Thyroid gland (tissue), 4 donors: ENCODE results near the gene CCR9. TPM values are rescaled to one million over a fixed set of nuclear protein-coding genes. Genes with fewer than 3 reads are reported as not detected.

Experiments used
- DNase-seq, 2 donors: peaks; one replicate each; pipeline ENCODE4 v3.0.0-alpha.2; 2019
- H3K27ac ChIP-seq, 3 donors: fragments of 200-600 bp; sonication (generic); 1 replicate in 2 of 3; 2 replicates in 1 of 3; pipeline ENCODE4 v1.5.1; 2016 to 2019; ENCODE audit warnings: mild to moderate bottlenecking in 1 of 3, moderate library complexity in 1 of 3
- H3K27me3 ChIP-seq: fragments of 200-600 bp; sonication (generic); one replicate; pipeline ENCODE4 v1.5.1; 2019
- H3K36me3 ChIP-seq, 2 donors: fragments of 200-600 bp; sonication (generic); one replicate each; pipeline ENCODE4 v1.5.1; 2016 to 2019
- H3K4me1 ChIP-seq, 2 donors: fragments of 200-600 bp; sonication (generic); one replicate each; pipeline ENCODE4 v1.5.1; 2017 to 2019
- H3K4me3 ChIP-seq, 3 donors: fragments of 200-600 bp; sonication (generic); replicated peaks in 1 of 3; 1 replicate in 2 of 3; 2 replicates in 1 of 3; pipeline ENCODE4 v1.5.1; 2016; ENCODE audit warnings: mild to moderate bottlenecking in 1 of 3
- H3K9me3 ChIP-seq: fragments of 200-600 bp; sonication (generic); one replicate; pipeline ENCODE4 v1.5.1; 2017
- POLR2A ChIP-seq, 2 donors: fragments of 450-650 bp; IDR thresholded peaks; one replicate each; pipeline ENCODE4 v1.6.1; 2017; ENCODE audit warnings: antibody characterized with exemption in 2 of 2, mild to moderate bottlenecking in 2 of 2, moderate library complexity in 1 of 2
- WGBS, 2 donors: methylation state at CpG; one replicate each; pipeline ENCODE4 v1.1.5; 2017; 5-methylcytosine and 5-hydroxymethylcytosine counted together
- intact Hi-C: fragments of 100-400 bp; cut with DNase I; formaldehyde crosslinking; loops from one replicate; pipeline ENCODE4 v1.15.1; 2023
- total RNA-seq, 4 donors: library from RNA; depleted of rRNA; stranded (reverse); fragments of >200 nt; gene quantifications; one replicate each; pipeline ENCODE4 v1.2.3, GENCODE V29; 2016
- TF ChIP-seq, protein P1 (sequence below), 6 experiments: fragments of 200-600 bp in 3 of 6; fragments of 450-650 bp in 3 of 6; sonication (generic) in 3 of 6; IDR thresholded peaks; one replicate each; pipeline ENCODE4 v1.5.1; 2016 to 2019; ENCODE audit warnings: antibody characterized with exemption in 6 of 6, mild to moderate bottlenecking in 2 of 6, inconsistent platforms in 1 of 6, moderate library complexity in 1 of 6

Gene CCR9
- total RNA-seq, 4 donors from 2014 or later, result not detected

DNA sequence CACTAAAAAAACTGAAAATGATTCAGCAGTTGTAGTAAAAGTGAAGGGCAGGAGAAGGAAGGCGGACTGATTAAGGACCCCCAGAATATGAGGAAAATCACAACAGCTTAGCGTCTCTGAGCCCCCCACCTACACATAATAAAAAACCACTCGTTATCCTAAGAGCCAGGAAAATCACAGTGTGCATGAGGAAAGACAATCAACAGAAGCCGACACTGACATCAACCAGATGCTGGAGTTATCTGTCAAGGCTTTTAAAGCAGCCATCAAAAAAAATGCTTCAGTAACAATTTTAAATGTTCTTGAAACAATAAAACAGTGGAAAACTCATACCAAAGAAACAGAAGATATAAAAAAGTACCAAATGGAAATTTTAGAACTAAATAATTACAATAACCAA lies 47.2 kb downstream of the CCR9 start:
- TF ChIP-seq, protein P1, sequence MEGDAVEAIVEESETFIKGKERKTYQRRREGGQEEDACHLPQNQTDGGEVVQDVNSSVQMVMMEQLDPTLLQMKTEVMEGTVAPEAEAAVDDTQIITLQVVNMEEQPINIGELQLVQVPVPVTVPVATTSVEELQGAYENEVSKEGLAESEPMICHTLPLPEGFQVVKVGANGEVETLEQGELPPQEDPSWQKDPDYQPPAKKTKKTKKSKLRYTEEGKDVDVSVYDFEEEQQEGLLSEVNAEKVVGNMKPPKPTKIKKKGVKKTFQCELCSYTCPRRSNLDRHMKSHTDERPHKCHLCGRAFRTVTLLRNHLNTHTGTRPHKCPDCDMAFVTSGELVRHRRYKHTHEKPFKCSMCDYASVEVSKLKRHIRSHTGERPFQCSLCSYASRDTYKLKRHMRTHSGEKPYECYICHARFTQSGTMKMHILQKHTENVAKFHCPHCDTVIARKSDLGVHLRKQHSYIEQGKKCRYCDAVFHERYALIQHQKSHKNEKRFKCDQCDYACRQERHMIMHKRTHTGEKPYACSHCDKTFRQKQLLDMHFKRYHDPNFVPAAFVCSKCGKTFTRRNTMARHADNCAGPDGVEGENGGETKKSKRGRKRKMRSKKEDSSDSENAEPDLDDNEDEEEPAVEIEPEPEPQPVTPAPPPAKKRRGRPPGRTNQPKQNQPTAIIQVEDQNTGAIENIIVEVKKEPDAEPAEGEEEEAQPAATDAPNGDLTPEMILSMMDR (IDR thresholded peaks at IDR 0.05), result no peak
- no peak for TF ChIP-seq POLR2A (IDR thresholded peaks at IDR 0.05)
- Histone ChIP-seq H3K27me3 (no peaks in the 10 kb centered on the region), H3K4me1 (no peaks in the 10 kb centered on the region), H3K4me3 (no peak overlapping the region), H3K9me3 (no peaks in the 10 kb centered on the region), H3K27ac (no peak overlapping the region), H3K36me3 (peaks cover 68% of the 10 kb centered on the region in 2 donors)
- no peak for DNase-seq
- intact Hi-C loops, result no loop called here
- WGBS, 2 donors, result 89 to 96% methylated on average over 4 of the region's 4 CpGs

DNA sequence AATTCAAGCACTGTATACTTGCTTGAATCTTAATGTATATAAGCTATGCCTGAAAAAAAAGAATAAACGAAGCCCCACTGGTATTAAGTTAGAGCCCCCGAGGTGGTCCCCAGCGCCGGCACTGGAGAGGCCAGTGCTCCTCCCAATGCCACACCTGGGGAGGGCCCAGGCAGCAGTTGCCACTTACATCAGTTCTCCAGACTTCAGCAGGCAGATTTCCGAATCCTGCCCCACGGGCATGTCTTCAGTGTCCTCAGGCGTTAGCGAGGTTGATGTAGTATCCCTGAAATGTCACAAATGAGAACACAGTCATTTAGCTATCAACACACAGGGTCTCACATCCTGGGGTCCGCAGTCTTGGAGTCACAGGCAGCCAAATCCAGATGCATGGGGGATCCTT lies 49.9 kb downstream of the CCR9 start:
- intact Hi-C loops, result no loop called here
- TF ChIP-seq, protein P1 (IDR thresholded peaks at IDR 0.05), result no peak
- TF ChIP-seq POLR2A (IDR thresholded peaks at IDR 0.05), result no peak
- peaks cover 19 to 24% of the 10 kb centered on the region in 2 donors for H3K4me1 ChIP-seq
- H3K27ac ChIP-seq, result no peak overlapping the region
- H3K4me3 ChIP-seq, result no peak overlapping the region
- whole genome bisulfite sequencing, 2 donors, result 88 to 93% methylated on average over 9 of the region's 9 CpGs
- H3K27me3 ChIP-seq, result no peaks in the 10 kb centered on the region
- H3K36me3 ChIP-seq, result peaks cover 41 to 42% of the 10 kb centered on the region in 2 donors
- H3K9me3 ChIP-seq, result no peaks in the 10 kb centered on the region
- no peak for DNase-seq

DNA sequence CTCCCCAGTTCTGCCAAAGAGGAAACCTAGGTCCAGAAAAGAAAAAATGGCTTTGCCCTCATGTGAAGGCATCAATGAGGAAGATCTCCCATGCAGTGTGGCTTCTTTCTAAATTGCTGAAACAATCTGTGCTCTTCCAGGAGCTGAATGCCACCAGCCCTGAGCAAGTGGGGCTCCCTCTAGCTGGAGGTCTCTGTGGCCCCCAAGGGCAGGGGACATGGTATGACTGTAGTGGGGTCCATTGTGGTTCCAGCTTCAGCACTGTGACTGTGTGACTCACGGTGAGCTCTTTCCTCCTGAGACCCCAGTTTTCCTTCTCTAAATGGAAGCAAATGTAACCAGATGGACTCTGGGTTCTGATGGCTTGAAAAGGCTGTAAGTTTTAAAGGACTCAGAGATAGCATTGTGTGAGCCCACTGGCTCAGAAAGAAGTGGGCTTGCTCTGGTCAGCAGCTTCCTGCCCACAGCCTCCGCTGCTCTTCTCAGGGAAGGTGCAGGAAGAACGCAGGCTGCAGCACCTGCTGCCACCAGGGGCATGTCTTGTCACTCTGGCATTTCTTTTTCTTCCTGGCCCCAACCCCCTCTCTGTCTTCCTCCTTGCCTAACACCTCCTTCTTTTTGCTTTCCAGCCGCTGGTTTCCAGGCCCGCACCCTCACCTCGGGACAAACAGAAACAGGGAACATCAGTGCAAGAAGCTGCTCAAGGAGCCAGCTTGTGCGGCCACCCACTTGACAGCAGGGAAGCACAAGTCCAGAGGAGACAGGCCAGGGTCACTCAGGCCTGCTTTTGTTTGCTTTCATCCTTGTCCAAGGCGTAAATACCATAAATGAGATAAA lies 51.1 kb downstream of the CCR9 start:
- Histone ChIP-seq H3K9me3 (no peaks in the 10 kb centered on the region), H3K4me1 (peaks cover 19 to 24% of the 10 kb centered on the region in 2 donors), H3K4me3 (no peak overlapping the region), H3K27ac (no peak overlapping the region), H3K36me3 (peaks cover 34 to 36% of the 10 kb centered on the region in 2 donors), H3K27me3 (no peaks in the 10 kb centered on the region)
- 84 to 87% methylated on average over 8 of the region's 8 CpGs for WGBS, 2 donors
- no peak for DNase-seq
- intact Hi-C loops, result loop anchor here (2.0 kb wide), 1 partner anchor 141 kb away; no protein-coding TSS in a partner anchor
- TF ChIP-seq, protein P1 (IDR thresholded peaks at IDR 0.05), result no peak
- no peak for TF ChIP-seq POLR2A (IDR thresholded peaks at IDR 0.05)

DNA sequence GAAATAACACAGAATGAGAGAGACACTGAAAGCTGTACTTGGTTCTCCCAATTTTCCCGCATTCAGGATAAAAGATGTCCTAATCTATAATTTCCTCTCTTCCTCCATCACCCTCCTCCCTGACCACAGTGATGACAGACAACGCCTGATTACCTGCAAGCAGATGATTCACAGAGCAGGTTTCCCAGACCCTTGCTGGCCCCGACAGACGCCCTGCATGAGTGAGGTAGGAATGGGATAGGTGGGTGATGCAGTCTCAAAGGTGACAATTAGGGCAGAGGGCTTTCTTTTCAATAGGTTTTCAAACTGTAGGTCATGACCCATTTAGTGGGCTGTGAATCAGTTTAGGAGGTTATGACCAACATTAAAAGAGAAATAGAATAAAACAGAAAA lies 51.7 kb downstream of the CCR9 start:
- intact Hi-C loops, result loop anchor here (2.0 kb wide), 1 partner anchor 141 kb away; no protein-coding TSS in a partner anchor
- Histone ChIP-seq H3K4me3 (no peak overlapping the region), H3K36me3 (peaks cover 30 to 31% of the 10 kb centered on the region in 2 donors), H3K4me1 (peaks cover 19 to 24% of the 10 kb centered on the region in 2 donors), H3K9me3 (no peaks in the 10 kb centered on the region), H3K27me3 (no peaks in the 10 kb centered on the region), H3K27ac (no peak overlapping the region)
- DNase-seq, result no peak
- WGBS, 2 donors, result 97 to 99% methylated on average over 4 of the region's 4 CpGs
- no peak for TF ChIP-seq POLR2A (IDR thresholded peaks at IDR 0.05)
- TF ChIP-seq, protein P1 (IDR thresholded peaks at IDR 0.05), result no peak

DNA sequence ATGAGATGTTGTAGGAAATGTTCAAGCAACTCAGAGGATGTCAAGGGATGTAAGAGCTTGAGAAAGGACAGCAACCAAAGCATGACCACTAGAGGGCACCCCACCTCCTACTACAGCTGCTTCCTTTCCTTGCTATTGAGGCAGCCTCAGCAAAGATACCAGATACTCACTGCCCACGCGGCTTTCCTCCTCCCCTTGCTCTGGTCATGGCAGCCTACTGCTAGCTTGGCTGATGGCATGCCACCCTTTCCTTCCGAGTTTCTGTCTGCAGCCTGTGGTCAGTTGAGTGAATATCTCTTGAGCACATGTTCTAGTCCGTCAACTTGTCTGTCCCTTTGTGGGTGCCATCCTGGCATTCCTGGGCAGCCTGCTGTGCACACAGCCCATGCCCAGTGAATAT lies 52.5 kb downstream of the CCR9 start:
- TF ChIP-seq, protein P1 (IDR thresholded peaks at IDR 0.05), result peak; percentile 67 to 96 (median 87)
- TF ChIP-seq POLR2A (IDR thresholded peaks at IDR 0.05), result no peak
- DNase-seq, result peak; percentile 91 to 92
- Histone ChIP-seq H3K27ac (peak overlapping the region; percentile 54 to 70 (median 67)), H3K27me3 (no peaks in the 10 kb centered on the region), H3K4me3 (no peak overlapping the region), H3K9me3 (no peaks in the 10 kb centered on the region), H3K4me1 (peaks cover 19 to 24% of the 10 kb centered on the region in 2 donors), H3K36me3 (peaks cover 25 to 31% of the 10 kb centered on the region in 2 donors)
- intact Hi-C loops, result loop anchor here (2.0 kb wide), 1 partner anchor 140 kb away; no protein-coding TSS in a partner anchor
- 20 to 28% methylated on average over 4 of the region's 4 CpGs for WGBS, 2 donors
